Transverse colon (tissue), 3 donors: ENCODE data around the gene EML6.

ENCODE experiments used
- POLR2A ChIP-seq: fragments of 450-650 bp; IDR thresholded peaks from one replicate; pipeline ENCODE4 v1.6.1; 2016; ENCODE audit warnings: antibody characterized with exemption, mild to moderate bottlenecking, moderate library complexity
- TF ChIP-seq, protein P1 (sequence below), 5 experiments: fragments of 200-600 bp in 3 of 5; fragments of 450-650 bp in 2 of 5; sonication (generic) in 3 of 5; IDR thresholded peaks; 1 replicate in 2 of 5; 2 replicates in 3 of 5; pipeline ENCODE4 v1.5.1; 2016 to 2017; ENCODE audit warnings: antibody characterized with exemption in 5 of 5, inconsistent platforms in 3 of 5, mild to moderate bottlenecking in 2 of 5, moderate library complexity in 1 of 5

DNA sequence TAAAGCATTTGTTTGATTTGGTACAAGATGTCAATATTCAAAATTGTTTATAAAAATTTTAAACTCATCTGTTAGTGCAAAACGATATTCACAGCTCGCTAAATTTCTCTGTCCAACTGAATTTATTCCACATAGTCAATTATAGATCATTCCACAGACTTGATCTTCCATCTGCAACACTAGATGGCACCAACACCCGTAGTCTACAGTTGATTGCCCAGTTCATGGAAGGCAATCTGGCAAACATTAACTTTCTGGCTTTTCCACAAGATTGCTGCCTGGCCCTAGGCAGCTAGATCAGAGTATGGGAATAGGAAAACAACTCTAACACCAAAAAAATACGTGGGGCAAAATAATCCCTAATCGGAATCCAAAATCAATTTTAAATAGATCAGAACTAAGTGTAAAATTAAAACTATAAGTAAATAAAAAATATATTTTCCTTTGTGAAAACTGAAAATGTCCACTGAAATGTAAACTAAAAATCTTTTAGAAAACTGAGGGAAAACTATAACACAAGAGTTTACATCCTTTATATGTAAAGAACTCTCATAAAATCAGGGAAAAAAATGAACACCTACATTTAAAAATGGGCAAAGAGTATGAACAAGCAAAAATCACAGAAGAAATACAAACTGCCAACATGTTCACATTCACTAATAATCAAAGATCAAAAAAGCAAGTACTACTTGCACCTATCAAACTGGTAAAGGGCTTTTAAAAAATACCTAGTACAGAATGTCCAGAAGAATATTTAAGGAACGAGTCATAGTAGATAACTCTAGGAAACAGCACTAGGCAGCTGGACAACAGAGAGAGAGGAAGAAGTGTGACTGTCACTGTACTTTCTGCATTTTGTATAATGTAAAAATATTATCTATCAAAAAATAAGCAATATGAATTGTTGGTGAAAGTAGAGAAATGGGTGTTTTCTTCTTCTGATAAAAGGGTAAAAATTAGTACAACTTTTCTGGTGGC, 291.8 kb downstream of the EML6 start:
- TF ChIP-seq, protein P1, sequence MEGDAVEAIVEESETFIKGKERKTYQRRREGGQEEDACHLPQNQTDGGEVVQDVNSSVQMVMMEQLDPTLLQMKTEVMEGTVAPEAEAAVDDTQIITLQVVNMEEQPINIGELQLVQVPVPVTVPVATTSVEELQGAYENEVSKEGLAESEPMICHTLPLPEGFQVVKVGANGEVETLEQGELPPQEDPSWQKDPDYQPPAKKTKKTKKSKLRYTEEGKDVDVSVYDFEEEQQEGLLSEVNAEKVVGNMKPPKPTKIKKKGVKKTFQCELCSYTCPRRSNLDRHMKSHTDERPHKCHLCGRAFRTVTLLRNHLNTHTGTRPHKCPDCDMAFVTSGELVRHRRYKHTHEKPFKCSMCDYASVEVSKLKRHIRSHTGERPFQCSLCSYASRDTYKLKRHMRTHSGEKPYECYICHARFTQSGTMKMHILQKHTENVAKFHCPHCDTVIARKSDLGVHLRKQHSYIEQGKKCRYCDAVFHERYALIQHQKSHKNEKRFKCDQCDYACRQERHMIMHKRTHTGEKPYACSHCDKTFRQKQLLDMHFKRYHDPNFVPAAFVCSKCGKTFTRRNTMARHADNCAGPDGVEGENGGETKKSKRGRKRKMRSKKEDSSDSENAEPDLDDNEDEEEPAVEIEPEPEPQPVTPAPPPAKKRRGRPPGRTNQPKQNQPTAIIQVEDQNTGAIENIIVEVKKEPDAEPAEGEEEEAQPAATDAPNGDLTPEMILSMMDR (IDR thresholded peaks at IDR 0.05): peak; percentile 60 to 82 (median 65)
- TF ChIP-seq POLR2A: no peak
